ENCODE results near the gene SLC39A10. TPM values are rescaled to one million over a fixed set of nuclear protein-coding genes. Genes with fewer than 3 reads are reported as not detected.

The SLC39A10 gene
- total and polyA plus RNA-seq, 10 of the 15 experiments (the other 5 are each of a cell fraction or from before 2014, with no cell fraction given) = 2.0 to 23.6 (median 7.9) TPM

GRCh38 chr2:195656859-195657633 lies at the start of gene SLC39A10 (continued):
- TF ChIP-seq CREB1 (IDR thresholded peaks at IDR 0.05; ENCODE audit: low read depth) (no peak; the same call in 1 of the 2 replicates), KLF5 (IDR thresholded peaks at IDR 0.05; ENCODE audit: partially characterized antibody) (peak; percentile 39), BCL11A (IDR thresholded peaks at IDR 0.05; ENCODE audit: low read depth, low read length) (0 out of 2 replicates have a peak, but pooled peaks have one; percentile 2), NFIC (IDR thresholded peaks at IDR 0.05; ENCODE audit: low read depth, low read length) (no peak), ELK1 (IDR thresholded peaks at IDR 0.05; ENCODE audit: low read depth, low read length) (no peak), SUPT20H (IDR thresholded peaks at IDR 0.05; ENCODE audit: borderline replicate concordance, control insufficient read depth, low read depth, low read length) (no peak), TCF3 (IDR thresholded peaks at IDR 0.05; ENCODE audit: borderline replicate concordance, insufficient read depth, low read depth, low read length) (peak; percentile 71; the same call in 1 of the 2 replicates), STAT3 (IDR thresholded peaks at IDR 0.05; ENCODE audit: low read depth, low read length) (no peak), EZH2 (IDR thresholded peaks at IDR 0.05; ENCODE audit: borderline replicate concordance, control insufficient read depth, low read depth, low read length) (no peak), PKNOX1 (IDR thresholded peaks at IDR 0.05) (peak; percentile 63; the same call in 1 of the 2 replicates), E2F8 (IDR thresholded peaks at IDR 0.05; ENCODE audit: low read depth, partially characterized antibody) (no peak), NR2F1 (conservative IDR thresholded peaks at IDR 0.05) (no peak), JUND (IDR thresholded peaks at IDR 0.05; ENCODE audit: low read depth, low read length) (no peak), ASH2L (IDR thresholded peaks at IDR 0.05; ENCODE audit: borderline replicate concordance, low read depth) (no peak), BHLHE40 (IDR thresholded peaks at IDR 0.05; ENCODE audit: borderline replicate concordance in 1 of 2, low read depth in 2 of 2, low read length in 1 of 2) (peak; percentile 59 to 83; a peak in 3 of 4 replicates), DPF2 (IDR thresholded peaks at IDR 0.05) (peak; percentile 83; the same call in 1 of the 2 replicates), NBN (IDR thresholded peaks at IDR 0.05) (peak; percentile 52; the same call in 1 of the 2 replicates), CTCF (IDR thresholded peaks at IDR 0.05 in 2 of 3, conservative IDR thresholded peaks at IDR 0.05 in 1 of 3; ENCODE audit: control insufficient read depth in 2 of 3, extremely low read depth in 1 of 3, insufficient read depth in 1 of 3, low read depth in 3 of 3, low read length in 3 of 3) (peak in 1 of 3 experiments; percentile 25; a peak in 1 of 6 replicates), HCFC1 (IDR thresholded peaks at IDR 0.05; ENCODE audit: low read length) (no peak; the same call in 1 of the 2 replicates), NR2C1 (IDR thresholded peaks at IDR 0.05) (no peak)
- TF ChIP-seq, protein P1, sequence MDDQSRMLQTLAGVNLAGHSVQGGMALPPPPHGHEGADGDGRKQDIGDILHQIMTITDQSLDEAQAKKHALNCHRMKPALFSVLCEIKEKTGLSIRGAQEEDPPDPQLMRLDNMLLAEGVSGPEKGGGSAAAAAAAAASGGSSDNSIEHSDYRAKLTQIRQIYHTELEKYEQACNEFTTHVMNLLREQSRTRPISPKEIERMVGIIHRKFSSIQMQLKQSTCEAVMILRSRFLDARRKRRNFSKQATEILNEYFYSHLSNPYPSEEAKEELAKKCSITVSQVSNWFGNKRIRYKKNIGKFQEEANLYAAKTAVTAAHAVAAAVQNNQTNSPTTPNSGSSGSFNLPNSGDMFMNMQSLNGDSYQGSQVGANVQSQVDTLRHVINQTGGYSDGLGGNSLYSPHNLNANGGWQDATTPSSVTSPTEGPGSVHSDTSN (IDR thresholded peaks at IDR 0.05; ENCODE audit: insufficient replicate concordance, low read depth, low read length) = no peak

All from GM12878 (cell line).